H9 (cell line): ENCODE data around the gene TMEM273. TPM values are rescaled to one million over a fixed set of nuclear protein-coding genes. Genes with fewer than 3 reads are reported as not detected.

Experiments used
- DNase-seq: peaks from one replicate; pipeline ENCODE4 v3.0.0-alpha.2; 2017
- H2AFZ ChIP-seq: one replicate; pipeline ENCODE4 v1.6.1; 2013; ENCODE audit warnings: mild to moderate bottlenecking, low read length, control low read depth, moderate library complexity
- H2AK5ac ChIP-seq: 2 replicates; pipeline ENCODE4 v1.6.1; 2013; ENCODE audit warnings: low read length, control low read depth, mixed read lengths; ENCODE audit not compliant: insufficient read length
- H2BK120ac ChIP-seq: one replicate; pipeline ENCODE4 v1.6.1; 2013; ENCODE audit warnings: low read depth, mild to moderate bottlenecking, low read length, control low read depth, inconsistent platforms; ENCODE audit not compliant: poor library complexity, severe bottlenecking
- H2BK12ac ChIP-seq: 2 replicates; pipeline ENCODE4 v1.6.1; 2013; ENCODE audit warnings: low read length, control low read depth, mixed read lengths, low read depth; ENCODE audit not compliant: insufficient read length
- H2BK15ac ChIP-seq: 2 replicates; pipeline ENCODE4 v1.6.1; 2013; ENCODE audit warnings: low read depth, low read length, control low read depth
- H2BK20ac ChIP-seq: one replicate; pipeline ENCODE4 v1.6.1; 2013; ENCODE audit warnings: low read depth, mild to moderate bottlenecking, low read length, control low read depth, inconsistent platforms; ENCODE audit not compliant: poor library complexity, severe bottlenecking
- H2BK5ac ChIP-seq: 2 replicates; pipeline ENCODE4 v1.6.1; 2013; ENCODE audit warnings: low read length, control low read depth, mixed read lengths; ENCODE audit not compliant: insufficient read length
- H3K14ac ChIP-seq: 2 replicates; pipeline ENCODE4 v1.6.1; 2013; ENCODE audit warnings: low read length, control low read depth; ENCODE audit not compliant: insufficient read depth
- H3K18ac ChIP-seq: 2 replicates; pipeline ENCODE4 v1.6.1; 2013; ENCODE audit warnings: low read depth, mild to moderate bottlenecking, mixed read lengths, low read length, control low read depth; ENCODE audit not compliant: insufficient read length
- H3K23ac ChIP-seq: 2 replicates; pipeline ENCODE4 v1.6.1; 2013; ENCODE audit warnings: low read length, control low read depth, mixed read lengths, low read depth; ENCODE audit not compliant: insufficient read length
- H3K23me2 ChIP-seq: 2 replicates; pipeline ENCODE4 v1.6.1; 2013; ENCODE audit warnings: low read depth, mild to moderate bottlenecking, mixed read lengths, low read length, control low read depth; ENCODE audit not compliant: insufficient read length, poor library complexity, severe bottlenecking
- H3K27ac ChIP-seq: 2 replicates; pipeline ENCODE4 v1.5.1; 2013; ENCODE audit warnings: low read length, control low read depth, mixed read lengths, low read depth; ENCODE audit not compliant: insufficient read length
- H3K27me3 ChIP-seq: 2 replicates; pipeline ENCODE4 v1.6.1; 2013; ENCODE audit warnings: low read length, control low read depth, inconsistent platforms; ENCODE audit not compliant: insufficient read depth
- H3K4ac ChIP-seq: 2 replicates; pipeline ENCODE4 v1.6.1; 2013; ENCODE audit warnings: low read depth, mild to moderate bottlenecking, control low read depth, inconsistent platforms, low read length, moderate library complexity
- H3K4me1 ChIP-seq: 2 replicates; pipeline ENCODE4 v1.6.1; 2013; ENCODE audit warnings: low read length, control low read depth, inconsistent platforms; ENCODE audit not compliant: insufficient read depth
- H3K4me2 ChIP-seq: 2 replicates; pipeline ENCODE4 v1.6.1; 2013; ENCODE audit warnings: low read length, control low read depth, mixed read lengths; ENCODE audit not compliant: insufficient read length, insufficient read depth
- H3K56ac ChIP-seq: 2 replicates; pipeline ENCODE4 v1.6.1; 2013; ENCODE audit warnings: low read depth, mild to moderate bottlenecking, mixed read lengths, low read length, control low read depth; ENCODE audit not compliant: insufficient read length
- H3K79me1 ChIP-seq: 2 replicates; pipeline ENCODE4 v1.6.1; 2013; ENCODE audit warnings: low read depth, mild to moderate bottlenecking, moderate library complexity, low read length, control low read depth, inconsistent platforms; ENCODE audit not compliant: insufficient read depth, poor library complexity, severe bottlenecking
- H3K79me2 ChIP-seq: 2 replicates; pipeline ENCODE4 v1.6.1; 2013; ENCODE audit warnings: low read length, control low read depth, inconsistent platforms; ENCODE audit not compliant: insufficient read depth
- H3K9ac ChIP-seq: 2 replicates; pipeline ENCODE4 v1.6.1; 2013; ENCODE audit warnings: low read length, control low read depth, mixed read lengths; ENCODE audit not compliant: insufficient read length; ENCODE audit errors: extremely low read depth
- H3K9me3 ChIP-seq: one replicate; pipeline ENCODE4 v1.6.1; 2013; ENCODE audit warnings: low read depth, low read length, inconsistent platforms; ENCODE audit not compliant: control insufficient read depth
- H3T11ph ChIP-seq: one replicate; pipeline ENCODE4 v1.6.1; 2013; ENCODE audit warnings: mild to moderate bottlenecking, low read length, control low read depth, inconsistent platforms
- H4K20me1 ChIP-seq: one replicate; pipeline ENCODE4 v1.6.1; 2013; ENCODE audit not compliant: control insufficient read depth, insufficient read length, insufficient read depth
- H4K5ac ChIP-seq: 2 replicates; pipeline ENCODE4 v1.6.1; 2013; ENCODE audit warnings: low read depth, mild to moderate bottlenecking, mixed read lengths, low read length, control low read depth; ENCODE audit not compliant: insufficient read length
- H4K8ac ChIP-seq: replicated peaks from 2 replicates; pipeline ENCODE4 v1.6.1; 2013; ENCODE audit warnings: low read length, control low read depth, mixed read lengths, low read depth; ENCODE audit not compliant: insufficient read length
- H4K91ac ChIP-seq: 2 replicates; pipeline ENCODE4 v1.6.1; 2013; ENCODE audit warnings: low read depth, mild to moderate bottlenecking, moderate library complexity, mixed read lengths, low read length, control low read depth; ENCODE audit not compliant: insufficient read length
- H3K27ac Mint-ChIP-seq, 3 experiments: 2 replicates in 2 of 3; 3 replicates in 1 of 3; pipeline ENCODE4 v1.8.0; 2020 to 2021; ENCODE audit warnings: mixed read lengths in 3 of 3, mild to moderate bottlenecking in 1 of 3, moderate library complexity in 1 of 3
- H3K27me3 Mint-ChIP-seq: 2 replicates; pipeline ENCODE4 v1.8.0; 2021; ENCODE audit warnings: low read depth, mild to moderate bottlenecking, moderate library complexity, mixed read lengths
- H3K36me3 Mint-ChIP-seq, 3 experiments: 2 replicates in 2 of 3; 3 replicates in 1 of 3; pipeline ENCODE4 v1.8.0; 2020 to 2021; ENCODE audit warnings: low read depth in 3 of 3, mixed read lengths in 3 of 3; ENCODE audit not compliant: insufficient read depth in 1 of 3
- H3K4me1 Mint-ChIP-seq, 2 experiments: 2 replicates each; pipeline ENCODE4 v1.8.0; 2020; ENCODE audit warnings: mixed read lengths in 2 of 2
- H3K4me3 Mint-ChIP-seq, 2 experiments: 2 replicates in 1 of 2; 3 replicates in 1 of 2; pipeline ENCODE4 v1.8.0; 2020 to 2021; ENCODE audit warnings: mild to moderate bottlenecking in 2 of 2, mixed read lengths in 2 of 2, moderate library complexity in 1 of 2
- H3K9me3 Mint-ChIP-seq, 2 experiments: 2 replicates in 1 of 2; 3 replicates in 1 of 2; pipeline ENCODE4 v1.8.0; 2020; ENCODE audit warnings: mild to moderate bottlenecking in 2 of 2, mixed read lengths in 2 of 2, moderate library complexity in 1 of 2
- WGBS: extraction: QIAGEN DNeasy Blood & Tissue Kit; methylation state at CpG from one replicate; pipeline ENCODE4 v1.1.7; 2013; ENCODE audit warnings: missing lambda C conversion rate, low lambda C conversion rate, mixed read lengths; ENCODE audit not compliant: insufficient read length; ENCODE audit errors: extremely low coverage; 5-methylcytosine and 5-hydroxymethylcytosine counted together
- total RNA-seq: library from RNA; stranded (reverse); gene quantifications from 2 replicates; pipeline ENCODE4 v1.2.1, GENCODE V29; 2021
- TF ChIP-seq, protein P1 (sequence below): fragments of 200-600 bp; sonication (generic); conservative IDR thresholded peaks from 3 replicates; pipeline ENCODE4 v1.8.0; 2021; ENCODE audit warnings: antibody characterized with exemption, mild to moderate bottlenecking

TMEM273 gene
- total RNA-seq, 1 experiment from 2014 or later: not detected

DNA sequence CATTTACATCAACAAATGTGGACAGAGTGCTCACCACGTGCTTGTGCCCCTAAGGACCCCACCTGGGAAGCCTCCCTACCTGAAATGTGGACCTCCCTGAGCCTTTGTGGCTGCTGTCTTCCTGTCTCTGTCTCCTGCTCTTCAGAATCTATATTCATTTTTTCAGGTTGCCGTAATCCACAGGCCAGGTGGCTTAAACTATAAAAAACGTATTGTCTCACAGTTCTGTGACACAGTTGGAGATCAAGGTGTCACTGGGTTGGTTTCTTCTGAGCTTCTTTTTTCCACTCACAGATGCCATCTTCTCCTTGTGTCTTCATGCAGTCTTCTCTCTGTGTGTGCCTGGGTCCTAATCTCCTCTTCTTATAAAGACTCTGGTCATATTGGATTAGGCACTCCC, 67.3 kb downstream of the TMEM273 start:
- Histone ChIP-seq H4K8ac (no peak overlapping the region), H2BK20ac (no peak overlapping the region), H4K20me1 (no peaks in the 10 kb centered on the region), H3T11ph (no peak overlapping the region), H3K9me3 (no peaks in the 10 kb centered on the region), H2AFZ (no peak overlapping the region), H3K14ac (no peak overlapping the region), H4K5ac (no peak overlapping the region), H3K4me1 (no peaks in the 10 kb centered on the region), H3K18ac (no peak overlapping the region), H3K23ac (no peak overlapping the region), H2BK120ac (no peak overlapping the region), H2AK5ac (no peak overlapping the region), H3K56ac (no peak overlapping the region), H2BK12ac (no peak overlapping the region), H2BK5ac (no peak overlapping the region), H3K27ac (no peak overlapping the region), H3K27me3 (no peaks in the 10 kb centered on the region; the same call in 1 of the 2 replicates), H3K4ac (no peak overlapping the region), H3K79me2 (no peaks in the 10 kb centered on the region), H3K4me2 (no peak overlapping the region), H2BK15ac (no peak overlapping the region), H3K23me2 (no peaks in the 10 kb centered on the region), H4K91ac (no peak overlapping the region), H3K79me1 (no peaks in the 10 kb centered on the region), H3K9ac (no peak overlapping the region)
- DNase-seq: no peak
- no CpG with 5 or more reads among the region's 3 CpGs for WGBS
- H3K27me3 Mint-ChIP-seq: peaks cover 22% of the 10 kb centered on the region
- TF ChIP-seq, protein P1, sequence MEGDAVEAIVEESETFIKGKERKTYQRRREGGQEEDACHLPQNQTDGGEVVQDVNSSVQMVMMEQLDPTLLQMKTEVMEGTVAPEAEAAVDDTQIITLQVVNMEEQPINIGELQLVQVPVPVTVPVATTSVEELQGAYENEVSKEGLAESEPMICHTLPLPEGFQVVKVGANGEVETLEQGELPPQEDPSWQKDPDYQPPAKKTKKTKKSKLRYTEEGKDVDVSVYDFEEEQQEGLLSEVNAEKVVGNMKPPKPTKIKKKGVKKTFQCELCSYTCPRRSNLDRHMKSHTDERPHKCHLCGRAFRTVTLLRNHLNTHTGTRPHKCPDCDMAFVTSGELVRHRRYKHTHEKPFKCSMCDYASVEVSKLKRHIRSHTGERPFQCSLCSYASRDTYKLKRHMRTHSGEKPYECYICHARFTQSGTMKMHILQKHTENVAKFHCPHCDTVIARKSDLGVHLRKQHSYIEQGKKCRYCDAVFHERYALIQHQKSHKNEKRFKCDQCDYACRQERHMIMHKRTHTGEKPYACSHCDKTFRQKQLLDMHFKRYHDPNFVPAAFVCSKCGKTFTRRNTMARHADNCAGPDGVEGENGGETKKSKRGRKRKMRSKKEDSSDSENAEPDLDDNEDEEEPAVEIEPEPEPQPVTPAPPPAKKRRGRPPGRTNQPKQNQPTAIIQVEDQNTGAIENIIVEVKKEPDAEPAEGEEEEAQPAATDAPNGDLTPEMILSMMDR: no peak
- H3K36me3 Mint-ChIP-seq: no peaks in the 10 kb centered on the region
- no peak overlapping the region for H3K4me3 Mint-ChIP-seq
- no peak overlapping the region for H3K27ac Mint-ChIP-seq
- peaks cover 0 to 2% of the 10 kb centered on the region in 2 experiments; a peak in 1 of 4 replicates for H3K4me1 Mint-ChIP-seq
- H3K9me3 Mint-ChIP-seq: peaks cover 0 to 2% of the 10 kb centered on the region in 2 experiments; a peak in 2 of 5 replicates
